ENCODE data around the gene NTM.
A peak's percentile ranks its signal among the peaks of the same experiment; 100 is the strongest.
"Not testable (repeated sequence)": the region's sequence is repeated elsewhere in the genome, so short reads cannot be mapped to it uniquely, and the experiment has no call there.

NTM gene

GRCh38 chr11:132352497-132352896, 982.1 kb downstream of the NTM start:
- no peak for FAIRE-seq
- no peak for DNase-seq (ENCODE audit: extremely low spot score, insufficient read length, low read depth)

GRCh38 chr11:132353255-132353654, 982.8 kb downstream of the NTM start:
- FAIRE-seq (no peak), DNase-seq (ENCODE audit: extremely low spot score, insufficient read length, low read depth) (no peak)

GRCh38 chr11:132357811-132358572, 987.6 kb downstream of the NTM start:
- no peak for DNase-seq (ENCODE audit: extremely low spot score, insufficient read length, low read depth)
- FAIRE-seq, result peak; percentile 76

GRCh38 chr11:132358573-132358953, 988.1 kb downstream of the NTM start:
- no peak for FAIRE-seq
- DNase-seq (ENCODE audit: extremely low spot score, insufficient read length, low read depth), result no peak

GRCh38 chr11:132361011-132361550, 990.7 kb downstream of the NTM start:
- DNase-seq (ENCODE audit: extremely low spot score, insufficient read length, low read depth) (no peak), FAIRE-seq (no peak)

GRCh38 chr11:132365650-132366049, 995.2 kb downstream of the NTM start:
- FAIRE-seq, result no peak
- no peak for DNase-seq (ENCODE audit: extremely low spot score, insufficient read length, low read depth)

DNA sequence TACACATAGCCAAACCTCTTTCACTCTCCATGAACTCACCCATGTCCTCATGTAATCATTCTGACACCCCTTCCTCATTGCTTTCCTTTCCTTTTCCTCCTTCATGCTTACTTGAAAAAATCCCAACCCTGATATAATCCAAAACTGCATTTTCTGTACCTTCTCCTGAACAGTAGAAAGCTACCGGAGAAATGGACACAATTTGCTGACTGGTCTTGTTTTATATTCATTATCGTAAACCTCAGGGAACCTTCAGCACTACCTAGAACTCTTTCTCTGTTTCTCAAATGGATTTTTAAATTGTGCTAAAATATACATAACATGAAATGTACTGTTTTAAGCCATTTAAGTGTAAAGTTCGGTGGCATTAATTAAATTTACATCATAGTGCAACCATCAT, 996.9 kb downstream of the NTM start:
- FAIRE-seq, result no peak
- no peak for DNase-seq (ENCODE audit: extremely low spot score, insufficient read length, low read depth)

- DNase-seq (ENCODE audit: extremely low spot score, insufficient read length, low read depth); FAIRE-seq: not testable (repeated sequence)
These were observed 999.7 kb downstream of the NTM start for GRCh38 chr11:132370114-132370513.

GRCh38 chr11:132373405-132374143, 1003.2 kb downstream of the NTM start:
- no peak for DNase-seq (ENCODE audit: extremely low spot score, insufficient read length, low read depth)
- FAIRE-seq, result no peak

- FAIRE-seq (no peak), DNase-seq (ENCODE audit: extremely low spot score, insufficient read length, low read depth) (no peak)
These were observed 1009.1 kb downstream of the NTM start for GRCh38 chr11:132379540-132379939.

Data from GM18507 (cell line).